K562 (cell line): ENCODE data around the gene GDAP2.

Experiments
- EGR1 ChIP-seq: fragments of 450-650 bp; conservative IDR thresholded peaks from 2 replicates; pipeline ENCODE4 v1.6.1; 2017; ENCODE audit warnings: mild to moderate bottlenecking
- FUS ChIP-seq: fragments of 200-400 bp; formaldehyde crosslinking; optimal IDR thresholded peaks from 2 replicates; pipeline ENCODE3; 2017; ENCODE audit warnings: low read depth, low read length
- HNRNPH1 ChIP-seq: fragments of 200-400 bp; formaldehyde crosslinking; optimal IDR thresholded peaks from 2 replicates; pipeline ENCODE3; 2017; ENCODE audit warnings: low read depth, mild to moderate bottlenecking, low read length, moderate library complexity
- IRF2 ChIP-seq: sonication (generic); formaldehyde crosslinking; IDR thresholded peaks from 2 replicates; pipeline ENCODE4 v1.8.1; 2022; ENCODE audit warnings: mild to moderate bottlenecking, missing genetic modification reagents
- POLR2A ChIP-seq: fragments of 450-650 bp; conservative IDR thresholded peaks from 2 replicates; pipeline ENCODE4 v1.6.1; 2016
- TAF1 ChIP-seq: IDR thresholded peaks from 2 replicates; pipeline ENCODE4 v1.6.1; 2011; ENCODE audit warnings: mild to moderate bottlenecking, low read length, moderate library complexity; ENCODE audit not compliant: insufficient read depth, control insufficient read depth, severe bottlenecking; ENCODE audit errors: extremely low read depth
- ZC3H8 ChIP-seq: fragments of 450-650 bp; IDR thresholded peaks from 2 replicates; pipeline ENCODE4 v1.6.1; 2017
- ZNF707 ChIP-seq: fragments of 250-450 bp; sonication (Bioruptor Pico); conservative IDR thresholded peaks from 2 replicates; pipeline ENCODE4 v1.8.0; 2022; ENCODE audit warnings: inconsistent platforms, mild to moderate bottlenecking, moderate library complexity
- TF ChIP-seq, protein P1 (sequence below), 3 experiments: IDR thresholded peaks in 2 of 3; conservative IDR thresholded peaks in 1 of 3; 2 replicates each; pipeline ENCODE4 v1.5.1; 2011 to 2012; ENCODE audit warnings: low read length in 3 of 3, mild to moderate bottlenecking in 3 of 3, control low read depth in 2 of 3, improper control_type of control experiment in 1 of 3, inconsistent platforms in 1 of 3, low read depth in 1 of 3, mixed read lengths in 1 of 3, moderate library complexity in 1 of 3; ENCODE audit not compliant: insufficient read depth in 2 of 3
- TF ChIP-seq, protein P2 (sequence below): sonication (generic); formaldehyde crosslinking; IDR thresholded peaks from 2 replicates; pipeline ENCODE4 v1.8.0; 2022; ENCODE audit warnings: missing genetic modification reagents, mild to moderate bottlenecking, moderate library complexity, borderline replicate concordance
- TF ChIP-seq, protein P3 (sequence below): fragments of 250-450 bp; sonication (Bioruptor Pico); IDR thresholded peaks from 2 replicates; pipeline ENCODE4 v1.8.0; 2021; ENCODE audit warnings: borderline replicate concordance, mild to moderate bottlenecking, moderate library complexity; ENCODE audit not compliant: poor library complexity, severe bottlenecking
- TF ChIP-seq, protein P4 (sequence below): fragments of 250-450 bp; sonication (Bioruptor Pico); IDR thresholded peaks from 2 replicates; pipeline ENCODE4 v1.4.0; 2020; ENCODE audit warnings: mild to moderate bottlenecking, moderate library complexity
- TF ChIP-seq, protein P5 (sequence below): sonication (generic); formaldehyde crosslinking; IDR thresholded peaks from 2 replicates; pipeline ENCODE4 v1.8.1; 2022; ENCODE audit warnings: missing genetic modification reagents
- TF ChIP-seq, protein P6 (sequence below): sonication (generic); formaldehyde crosslinking; IDR thresholded peaks from 2 replicates; pipeline ENCODE4 v1.5.0; 2020; ENCODE audit warnings: missing genetic modification reagents

DNA sequence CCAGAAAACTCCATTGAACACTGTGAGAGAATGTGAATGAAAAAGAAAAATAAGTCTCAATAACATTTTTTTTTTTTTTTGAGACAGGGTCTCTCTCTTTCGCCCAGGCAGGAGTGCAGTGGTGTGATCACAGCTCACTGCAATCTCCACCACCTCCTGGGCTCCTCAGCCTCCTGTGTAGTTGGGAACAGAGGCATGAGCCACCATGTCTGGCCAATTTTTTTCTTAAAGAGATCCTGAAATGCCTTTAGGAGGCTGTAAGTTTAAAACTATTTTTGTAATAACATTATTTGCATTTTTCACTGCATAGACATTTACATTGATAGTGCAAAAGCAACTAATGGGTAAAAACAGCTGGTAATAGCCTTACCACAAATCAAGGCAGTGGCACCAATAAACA, 35.3 kb downstream of the GDAP2 start:
- TF ChIP-seq, protein P1, sequence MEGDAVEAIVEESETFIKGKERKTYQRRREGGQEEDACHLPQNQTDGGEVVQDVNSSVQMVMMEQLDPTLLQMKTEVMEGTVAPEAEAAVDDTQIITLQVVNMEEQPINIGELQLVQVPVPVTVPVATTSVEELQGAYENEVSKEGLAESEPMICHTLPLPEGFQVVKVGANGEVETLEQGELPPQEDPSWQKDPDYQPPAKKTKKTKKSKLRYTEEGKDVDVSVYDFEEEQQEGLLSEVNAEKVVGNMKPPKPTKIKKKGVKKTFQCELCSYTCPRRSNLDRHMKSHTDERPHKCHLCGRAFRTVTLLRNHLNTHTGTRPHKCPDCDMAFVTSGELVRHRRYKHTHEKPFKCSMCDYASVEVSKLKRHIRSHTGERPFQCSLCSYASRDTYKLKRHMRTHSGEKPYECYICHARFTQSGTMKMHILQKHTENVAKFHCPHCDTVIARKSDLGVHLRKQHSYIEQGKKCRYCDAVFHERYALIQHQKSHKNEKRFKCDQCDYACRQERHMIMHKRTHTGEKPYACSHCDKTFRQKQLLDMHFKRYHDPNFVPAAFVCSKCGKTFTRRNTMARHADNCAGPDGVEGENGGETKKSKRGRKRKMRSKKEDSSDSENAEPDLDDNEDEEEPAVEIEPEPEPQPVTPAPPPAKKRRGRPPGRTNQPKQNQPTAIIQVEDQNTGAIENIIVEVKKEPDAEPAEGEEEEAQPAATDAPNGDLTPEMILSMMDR (IDR thresholded peaks at IDR 0.05 in 2 of 3, conservative IDR thresholded peaks at IDR 0.05 in 1 of 3; ENCODE audit: insufficient read depth in 2 of 3, low read depth in 1 of 3, low read length in 3 of 3): no peak
- no peak for TF ChIP-seq POLR2A
- no peak for TF ChIP-seq IRF2 (CRISPR knock-in tag)
- TF ChIP-seq, protein P2, sequence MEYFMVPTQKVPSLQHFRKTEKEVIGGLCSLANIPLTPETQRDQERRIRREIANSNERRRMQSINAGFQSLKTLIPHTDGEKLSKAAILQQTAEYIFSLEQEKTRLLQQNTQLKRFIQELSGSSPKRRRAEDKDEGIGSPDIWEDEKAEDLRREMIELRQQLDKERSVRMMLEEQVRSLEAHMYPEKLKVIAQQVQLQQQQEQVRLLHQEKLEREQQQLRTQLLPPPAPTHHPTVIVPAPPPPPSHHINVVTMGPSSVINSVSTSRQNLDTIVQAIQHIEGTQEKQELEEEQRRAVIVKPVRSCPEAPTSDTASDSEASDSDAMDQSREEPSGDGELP (CRISPR knock-in tag): no peak
- no peak for TF ChIP-seq ZNF707
- TF ChIP-seq, protein P3, sequence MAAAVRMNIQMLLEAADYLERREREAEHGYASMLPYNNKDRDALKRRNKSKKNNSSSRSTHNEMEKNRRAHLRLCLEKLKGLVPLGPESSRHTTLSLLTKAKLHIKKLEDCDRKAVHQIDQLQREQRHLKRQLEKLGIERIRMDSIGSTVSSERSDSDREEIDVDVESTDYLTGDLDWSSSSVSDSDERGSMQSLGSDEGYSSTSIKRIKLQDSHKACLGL (CRISPR knock-in tag): no peak
- TF ChIP-seq EGR1: no peak
- TF ChIP-seq, protein P4, sequence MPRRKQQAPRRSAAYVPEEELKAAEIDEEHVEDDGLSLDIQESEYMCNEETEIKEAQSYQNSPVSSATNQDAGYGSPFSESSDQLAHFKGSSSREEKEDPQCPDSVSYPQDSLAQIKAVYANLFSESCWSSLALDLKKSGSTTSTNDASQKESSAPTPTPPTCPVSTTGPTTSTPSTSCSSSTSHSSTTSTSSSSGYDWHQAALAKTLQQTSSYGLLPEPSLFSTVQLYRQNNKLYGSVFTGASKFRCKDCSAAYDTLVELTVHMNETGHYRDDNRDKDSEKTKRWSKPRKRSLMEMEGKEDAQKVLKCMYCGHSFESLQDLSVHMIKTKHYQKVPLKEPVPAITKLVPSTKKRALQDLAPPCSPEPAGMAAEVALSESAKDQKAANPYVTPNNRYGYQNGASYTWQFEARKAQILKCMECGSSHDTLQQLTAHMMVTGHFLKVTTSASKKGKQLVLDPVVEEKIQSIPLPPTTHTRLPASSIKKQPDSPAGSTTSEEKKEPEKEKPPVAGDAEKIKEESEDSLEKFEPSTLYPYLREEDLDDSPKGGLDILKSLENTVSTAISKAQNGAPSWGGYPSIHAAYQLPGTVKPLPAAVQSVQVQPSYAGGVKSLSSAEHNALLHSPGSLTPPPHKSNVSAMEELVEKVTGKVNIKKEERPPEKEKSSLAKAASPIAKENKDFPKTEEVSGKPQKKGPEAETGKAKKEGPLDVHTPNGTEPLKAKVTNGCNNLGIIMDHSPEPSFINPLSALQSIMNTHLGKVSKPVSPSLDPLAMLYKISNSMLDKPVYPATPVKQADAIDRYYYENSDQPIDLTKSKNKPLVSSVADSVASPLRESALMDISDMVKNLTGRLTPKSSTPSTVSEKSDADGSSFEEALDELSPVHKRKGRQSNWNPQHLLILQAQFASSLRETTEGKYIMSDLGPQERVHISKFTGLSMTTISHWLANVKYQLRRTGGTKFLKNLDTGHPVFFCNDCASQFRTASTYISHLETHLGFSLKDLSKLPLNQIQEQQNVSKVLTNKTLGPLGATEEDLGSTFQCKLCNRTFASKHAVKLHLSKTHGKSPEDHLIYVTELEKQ (CRISPR knock-in tag): no peak
- no peak for TF ChIP-seq TAF1
- TF ChIP-seq, protein P5, sequence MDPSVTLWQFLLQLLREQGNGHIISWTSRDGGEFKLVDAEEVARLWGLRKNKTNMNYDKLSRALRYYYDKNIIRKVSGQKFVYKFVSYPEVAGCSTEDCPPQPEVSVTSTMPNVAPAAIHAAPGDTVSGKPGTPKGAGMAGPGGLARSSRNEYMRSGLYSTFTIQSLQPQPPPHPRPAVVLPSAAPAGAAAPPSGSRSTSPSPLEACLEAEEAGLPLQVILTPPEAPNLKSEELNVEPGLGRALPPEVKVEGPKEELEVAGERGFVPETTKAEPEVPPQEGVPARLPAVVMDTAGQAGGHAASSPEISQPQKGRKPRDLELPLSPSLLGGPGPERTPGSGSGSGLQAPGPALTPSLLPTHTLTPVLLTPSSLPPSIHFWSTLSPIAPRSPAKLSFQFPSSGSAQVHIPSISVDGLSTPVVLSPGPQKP: no peak
- no peak for TF ChIP-seq ZC3H8
- TF ChIP-seq FUS: no peak
- no peak for TF ChIP-seq HNRNPH1
- TF ChIP-seq, protein P6, sequence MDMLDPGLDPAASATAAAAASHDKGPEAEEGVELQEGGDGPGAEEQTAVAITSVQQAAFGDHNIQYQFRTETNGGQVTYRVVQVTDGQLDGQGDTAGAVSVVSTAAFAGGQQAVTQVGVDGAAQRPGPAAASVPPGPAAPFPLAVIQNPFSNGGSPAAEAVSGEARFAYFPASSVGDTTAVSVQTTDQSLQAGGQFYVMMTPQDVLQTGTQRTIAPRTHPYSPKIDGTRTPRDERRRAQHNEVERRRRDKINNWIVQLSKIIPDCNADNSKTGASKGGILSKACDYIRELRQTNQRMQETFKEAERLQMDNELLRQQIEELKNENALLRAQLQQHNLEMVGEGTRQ: no peak
